ENCODE measurements around the gene VPS13D.
A peak's percentile ranks its signal among the peaks of the same experiment; 100 is the strongest.

The VPS13D gene

DNA sequence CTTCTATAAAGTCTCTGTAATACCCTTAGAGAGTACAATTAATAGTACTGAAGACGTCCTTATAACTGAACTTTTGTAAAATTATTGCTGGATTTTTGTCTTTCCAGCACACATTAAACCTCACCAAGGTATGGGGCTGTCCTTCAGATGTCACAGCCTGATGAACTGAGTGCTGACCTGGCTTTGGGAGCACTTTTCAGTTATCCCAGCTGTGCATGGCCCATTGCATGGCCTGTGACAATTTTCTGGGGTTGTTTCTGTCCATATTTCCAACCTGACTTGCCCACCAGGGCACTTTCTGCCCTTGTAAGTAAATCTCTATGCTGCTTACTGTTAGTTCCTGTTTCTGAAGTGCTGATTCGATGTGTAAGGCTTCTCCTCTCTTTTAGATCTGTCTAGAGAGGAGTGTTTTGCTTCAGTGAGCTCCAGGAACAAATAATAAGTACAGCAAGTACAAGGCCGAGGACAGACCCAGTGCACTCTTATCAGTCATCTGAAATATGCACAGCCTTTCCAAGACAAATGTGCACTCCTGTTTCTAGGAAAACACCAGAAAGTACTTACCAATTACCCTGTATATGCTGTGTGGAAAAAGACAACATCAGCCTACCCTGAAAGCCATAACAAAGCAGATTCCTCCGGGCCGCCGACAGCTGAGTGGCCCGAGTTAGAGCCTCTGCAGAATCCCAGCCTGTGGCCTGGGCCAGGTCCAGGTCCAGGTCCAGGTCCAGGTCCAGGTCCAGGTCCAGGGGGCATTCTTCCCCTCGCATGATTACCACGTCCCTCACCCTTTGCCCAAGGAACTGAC lies 266.5 kb downstream of the VPS13D start:
- no peak for DNase-seq (ENCODE audit: low read depth)
- no peak overlapping the region for H3K4me3 ChIP-seq (ENCODE audit: low read length)
- TF ChIP-seq, protein P1, sequence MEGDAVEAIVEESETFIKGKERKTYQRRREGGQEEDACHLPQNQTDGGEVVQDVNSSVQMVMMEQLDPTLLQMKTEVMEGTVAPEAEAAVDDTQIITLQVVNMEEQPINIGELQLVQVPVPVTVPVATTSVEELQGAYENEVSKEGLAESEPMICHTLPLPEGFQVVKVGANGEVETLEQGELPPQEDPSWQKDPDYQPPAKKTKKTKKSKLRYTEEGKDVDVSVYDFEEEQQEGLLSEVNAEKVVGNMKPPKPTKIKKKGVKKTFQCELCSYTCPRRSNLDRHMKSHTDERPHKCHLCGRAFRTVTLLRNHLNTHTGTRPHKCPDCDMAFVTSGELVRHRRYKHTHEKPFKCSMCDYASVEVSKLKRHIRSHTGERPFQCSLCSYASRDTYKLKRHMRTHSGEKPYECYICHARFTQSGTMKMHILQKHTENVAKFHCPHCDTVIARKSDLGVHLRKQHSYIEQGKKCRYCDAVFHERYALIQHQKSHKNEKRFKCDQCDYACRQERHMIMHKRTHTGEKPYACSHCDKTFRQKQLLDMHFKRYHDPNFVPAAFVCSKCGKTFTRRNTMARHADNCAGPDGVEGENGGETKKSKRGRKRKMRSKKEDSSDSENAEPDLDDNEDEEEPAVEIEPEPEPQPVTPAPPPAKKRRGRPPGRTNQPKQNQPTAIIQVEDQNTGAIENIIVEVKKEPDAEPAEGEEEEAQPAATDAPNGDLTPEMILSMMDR (conservative IDR thresholded peaks at IDR 0.05; ENCODE audit: low read length) = no peak

DNA sequence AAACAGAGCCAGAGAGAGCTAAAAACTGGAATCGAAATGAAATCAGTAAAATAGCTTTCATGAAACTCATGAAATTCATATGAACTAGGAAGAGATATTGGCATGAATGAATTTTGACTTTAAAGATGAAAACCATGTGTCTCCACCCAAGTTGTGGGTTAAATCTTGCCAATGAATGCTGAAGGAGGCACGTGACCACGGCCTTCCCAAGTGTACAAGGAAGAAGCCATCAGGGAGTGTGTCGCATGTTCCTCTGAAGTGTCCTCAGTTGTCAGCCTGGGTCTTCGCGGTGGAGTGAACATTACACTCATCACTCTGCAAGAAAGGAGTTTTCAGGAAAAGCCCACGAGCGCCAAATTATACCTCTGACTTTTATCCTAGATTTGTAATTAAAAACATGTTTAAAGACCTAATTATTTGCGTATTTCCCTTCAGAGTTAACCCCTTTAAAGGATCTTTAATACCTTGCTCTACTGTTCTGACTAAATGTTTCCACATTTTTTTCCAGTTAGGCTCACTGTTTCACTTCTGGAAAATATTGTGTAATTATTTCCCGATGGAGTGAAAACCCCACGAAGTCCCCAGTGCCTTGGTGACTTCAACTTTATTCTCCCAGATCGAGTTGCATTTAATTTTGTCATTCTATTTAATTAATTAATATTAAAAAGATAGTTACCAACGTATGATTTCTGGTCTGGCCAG lies 269.9 kb downstream of the VPS13D start:
- TF ChIP-seq, protein P1 (conservative IDR thresholded peaks at IDR 0.05; ENCODE audit: low read length) = no peak
- DNase-seq (ENCODE audit: low read depth) = peak; percentile 58
- peak overlapping the region; percentile 11; the same call in 1 of the 2 replicates for H3K4me3 ChIP-seq (ENCODE audit: low read length)

DNA sequence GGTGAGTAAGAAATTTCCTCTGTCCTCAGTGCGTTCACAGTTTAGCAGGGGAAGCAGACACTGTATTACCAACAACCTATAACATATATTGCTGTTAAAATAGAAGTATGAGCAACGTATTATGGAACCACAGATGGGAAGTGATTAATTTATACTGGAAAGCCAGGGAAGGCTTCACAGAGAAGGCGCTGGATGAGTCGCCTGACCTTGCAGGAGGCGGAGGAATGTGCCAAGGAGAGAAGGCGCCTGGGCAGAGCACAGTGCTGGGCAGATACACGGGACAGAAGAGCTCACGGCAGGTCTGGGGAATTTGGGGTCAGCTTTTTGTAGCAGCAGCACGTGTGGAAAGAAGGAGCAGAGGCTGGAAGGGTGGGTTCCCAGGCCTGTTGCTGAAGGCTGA lies 271.8 kb downstream of the VPS13D start:
- peak; percentile 63 for DNase-seq (ENCODE audit: low read depth)
- TF ChIP-seq, protein P1 (conservative IDR thresholded peaks at IDR 0.05; ENCODE audit: low read length) = no peak
- H3K4me3 ChIP-seq (ENCODE audit: low read length) = no peak overlapping the region

DNA sequence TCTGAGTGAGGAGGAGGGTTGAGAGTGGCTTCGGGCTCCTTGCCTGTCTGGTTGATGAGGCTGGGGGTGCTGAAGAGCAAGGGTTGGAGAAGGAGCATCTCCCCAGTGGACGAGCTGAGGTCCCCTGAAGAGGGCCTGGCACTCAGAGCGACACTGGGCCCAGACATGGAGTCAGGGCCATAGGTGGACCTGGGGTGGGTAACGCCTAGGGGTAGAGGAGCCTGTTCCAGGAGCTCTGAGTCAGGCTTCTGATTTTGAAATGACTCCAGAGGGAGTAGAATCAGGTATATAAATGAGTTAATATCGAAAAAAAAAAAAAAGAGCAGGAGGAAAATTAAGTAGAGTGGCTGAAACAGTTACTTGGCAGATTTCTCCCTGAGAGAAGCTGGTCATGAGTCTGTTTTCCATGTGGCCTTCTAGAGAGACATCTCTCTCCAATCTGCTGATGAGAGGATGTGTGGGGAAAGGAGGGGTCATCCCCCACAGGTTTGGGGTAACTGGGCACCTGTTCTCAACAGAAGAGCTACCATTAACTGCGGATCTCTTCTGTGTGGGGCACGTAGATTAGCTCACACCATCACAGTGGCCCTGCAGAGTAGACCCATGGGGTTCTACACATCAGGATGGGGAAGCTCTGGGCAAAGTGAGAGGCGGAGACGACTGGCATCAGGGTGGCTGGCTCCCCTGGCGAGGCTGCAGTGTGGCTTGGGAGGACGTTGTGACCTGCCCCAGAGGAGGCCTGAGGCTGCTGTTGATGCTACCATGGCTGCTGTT lies 272.7 kb downstream of the VPS13D start:
- no peak overlapping the region for H3K4me3 ChIP-seq (ENCODE audit: low read length)
- TF ChIP-seq, protein P1 (conservative IDR thresholded peaks at IDR 0.05; ENCODE audit: low read length) = no peak
- DNase-seq (ENCODE audit: low read depth) = no peak

DNA sequence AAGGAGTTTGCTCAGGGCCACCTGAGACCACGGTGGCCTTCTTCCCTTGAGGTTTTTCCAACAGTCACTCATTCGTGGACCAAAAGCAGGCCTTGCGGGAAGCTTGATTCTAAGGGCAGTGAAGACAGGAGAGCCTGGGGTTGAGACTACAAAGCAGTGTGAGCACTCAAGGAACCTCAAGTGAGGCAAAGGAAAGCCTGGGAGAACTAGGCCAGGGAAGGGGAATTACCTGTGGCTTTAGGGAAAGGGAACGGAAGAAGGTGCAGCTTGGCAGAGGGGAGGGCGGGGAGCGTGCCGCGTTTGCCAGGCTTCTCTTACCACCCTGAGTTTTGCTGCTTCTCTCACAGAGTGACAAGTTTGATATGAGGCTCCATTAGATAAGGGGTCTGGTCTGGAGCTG lies 273.9 kb downstream of the VPS13D start:
- TF ChIP-seq, protein P1 (conservative IDR thresholded peaks at IDR 0.05; ENCODE audit: low read length) = no peak
- H3K4me3 ChIP-seq (ENCODE audit: low read length) = no peak overlapping the region
- no peak for DNase-seq (ENCODE audit: low read depth)

DNA sequence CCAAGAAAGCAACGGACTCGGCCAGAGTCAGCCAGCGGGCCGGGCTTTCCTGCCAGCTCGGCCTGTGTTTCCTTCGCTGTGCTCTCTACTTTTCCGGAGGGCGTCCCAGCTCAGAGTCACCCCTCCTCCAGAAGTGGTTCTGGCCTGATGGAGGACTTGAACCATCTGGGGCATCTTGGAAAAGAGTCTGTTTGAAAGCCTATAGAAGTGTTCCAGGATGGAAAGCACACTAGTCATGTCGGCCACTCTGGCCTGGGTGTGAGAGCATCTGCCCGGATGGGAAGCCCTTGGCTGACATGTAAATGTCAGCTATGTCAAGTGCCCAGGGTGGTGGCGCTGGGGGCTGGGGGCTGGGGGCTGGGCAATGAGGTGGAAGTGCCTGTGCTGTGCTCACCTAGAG lies 274.8 kb downstream of the VPS13D start:
- no peak overlapping the region for H3K4me3 ChIP-seq (ENCODE audit: low read length)
- DNase-seq (ENCODE audit: low read depth) = no peak
- TF ChIP-seq, protein P1 (conservative IDR thresholded peaks at IDR 0.05; ENCODE audit: low read length) = no peak

Data from AG10803 (cell line).